GM18498 (cell line): ENCODE measurements around the gene CILP2.

Experiments used
- ATAC-seq: cut with Tn5 transposase; IDR thresholded peaks from one replicate; pipeline ENCODE4 v1.9.1; 2021; ENCODE audit warnings: mild to moderate bottlenecking, moderate library complexity; ENCODE audit not compliant: unreplicated experiment

The CILP2 gene

DNA sequence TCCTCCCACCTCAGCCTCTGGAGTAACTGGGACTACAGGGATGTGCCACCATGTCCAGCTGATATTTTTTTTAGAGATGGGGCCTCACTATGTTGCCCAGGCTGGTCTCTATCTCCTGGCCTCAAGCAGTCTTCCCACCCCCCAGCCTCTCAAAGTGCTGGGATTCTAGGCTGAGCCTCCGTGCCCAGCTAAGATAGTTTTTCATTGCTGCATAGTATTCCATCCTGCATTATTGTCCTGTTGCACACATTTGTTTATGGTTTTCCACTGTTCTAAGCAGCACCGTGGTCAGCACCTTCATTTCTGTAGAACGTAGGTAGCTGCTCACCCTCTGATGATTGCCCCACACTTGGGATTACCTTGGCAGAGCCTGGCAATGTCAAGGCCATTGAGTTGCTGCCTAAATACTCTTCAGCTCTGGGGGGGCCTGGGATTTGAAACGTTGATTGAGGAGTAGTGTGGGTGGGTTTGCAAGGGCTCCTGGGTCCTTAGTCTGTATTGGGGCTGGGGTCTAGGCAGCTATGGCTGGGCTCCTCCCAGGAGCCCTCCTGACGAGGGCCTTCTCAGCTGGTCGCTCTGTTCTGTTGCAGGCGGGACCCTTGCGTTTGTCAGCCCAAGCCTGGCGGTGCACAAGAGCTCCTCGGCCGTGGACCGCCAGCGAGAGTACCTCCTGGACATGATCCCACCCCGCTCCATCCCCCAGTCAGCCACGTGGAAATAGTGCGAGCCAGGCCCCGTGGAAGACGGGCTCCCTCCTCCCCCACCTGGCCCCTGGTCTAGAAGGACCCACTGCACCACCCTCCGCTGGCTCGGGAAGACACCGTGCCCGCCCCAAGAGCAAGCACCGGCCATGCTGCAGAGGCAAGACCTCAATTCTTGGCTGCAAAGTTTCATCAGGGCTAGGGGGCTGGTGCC, 33.1 kb upstream of the CILP2 start:
- no peak for ATAC-seq

DNA sequence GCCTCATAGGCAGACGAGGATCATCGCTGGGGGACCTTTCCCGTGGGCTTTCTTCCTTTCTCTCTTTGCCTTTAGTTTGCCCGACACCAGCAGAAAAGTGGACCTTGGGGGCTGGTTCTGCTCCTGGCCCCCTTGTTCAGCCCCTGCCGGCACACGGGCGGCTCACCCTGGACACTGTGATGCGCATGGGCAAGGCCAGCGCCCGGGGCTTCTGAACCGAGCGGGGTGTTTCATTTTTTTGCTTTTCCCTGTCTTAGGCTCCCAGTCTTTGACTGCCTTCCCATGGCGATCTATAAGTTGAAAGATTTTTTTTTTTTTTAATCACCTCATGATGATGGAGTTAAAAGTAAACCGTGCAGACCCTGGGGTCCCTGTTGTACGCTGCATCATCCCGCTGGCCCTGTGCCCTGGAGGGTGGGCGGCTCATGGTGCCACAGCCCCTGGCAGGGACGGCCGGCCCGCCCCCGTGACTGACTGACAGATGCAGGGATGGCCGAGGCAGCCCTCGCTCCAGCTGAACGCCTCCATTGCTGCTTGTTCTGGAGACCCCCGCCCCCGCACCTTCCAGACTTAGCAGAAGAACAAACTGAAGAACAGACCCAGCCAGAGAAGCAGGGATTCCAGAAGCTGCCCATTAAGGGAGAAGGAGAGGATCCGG, 32.3 kb upstream of the CILP2 start:
- ATAC-seq, result no peak

DNA sequence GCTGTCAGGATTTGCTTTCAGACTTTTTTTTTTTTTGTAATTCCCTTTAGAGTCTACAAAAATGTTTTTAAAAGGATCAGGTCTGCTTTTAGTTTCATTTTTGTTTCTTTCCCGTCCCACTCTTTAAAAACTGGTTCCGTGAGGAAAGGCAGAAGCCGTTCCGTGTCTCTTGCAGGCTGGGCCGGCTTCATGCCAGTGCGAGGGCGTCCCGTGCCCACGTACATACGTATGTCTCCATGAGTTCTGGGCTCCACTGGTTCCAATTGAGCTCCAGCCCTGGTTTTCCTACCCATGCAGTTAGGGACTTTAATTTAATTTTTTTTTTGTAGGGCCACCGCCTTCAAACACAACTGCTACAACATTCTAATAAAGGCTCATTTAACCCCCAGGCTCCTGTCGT, 31.5 kb upstream of the CILP2 start:
- no peak for ATAC-seq

DNA sequence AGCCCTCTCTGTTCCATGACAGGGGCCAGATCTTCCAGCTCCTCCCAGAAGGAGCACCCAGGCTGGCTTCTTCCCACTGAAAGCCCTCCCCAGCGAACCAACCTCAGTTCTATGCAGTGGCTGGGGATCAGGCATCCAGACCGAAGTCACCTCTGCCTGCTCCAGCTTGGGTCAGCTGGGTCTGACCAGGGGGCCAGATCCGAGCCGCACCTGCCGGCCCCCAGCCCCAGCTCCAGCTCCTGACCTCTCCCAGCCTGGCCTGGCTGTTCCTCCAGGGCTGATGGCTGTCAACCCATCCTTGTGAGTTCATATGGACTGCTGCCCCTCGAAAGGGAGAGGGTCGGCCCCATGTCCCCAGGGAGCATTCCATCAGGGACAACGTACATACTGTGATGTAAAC, 30.7 kb upstream of the CILP2 start:
- ATAC-seq, result no peak

DNA sequence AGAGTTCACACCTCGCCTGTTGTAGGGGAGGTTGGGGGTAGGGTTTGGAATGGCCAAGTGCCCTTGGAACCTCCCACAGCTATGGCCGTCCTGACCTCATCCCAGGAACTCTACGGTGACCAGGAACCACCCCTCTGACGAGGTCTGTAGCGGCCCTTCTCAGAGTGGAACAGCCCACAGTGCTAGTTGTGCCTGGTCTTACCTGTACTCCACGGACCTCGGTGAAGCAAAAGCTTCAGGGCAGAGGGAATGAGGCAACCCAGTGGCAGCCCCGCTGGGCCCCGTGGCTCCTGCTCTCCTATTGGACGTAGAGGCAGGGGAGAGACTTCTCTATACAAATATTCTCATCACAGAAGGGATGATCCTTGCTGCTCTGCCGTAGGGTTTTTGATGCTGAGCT, 29.8 kb upstream of the CILP2 start:
- ATAC-seq, result no peak

DNA sequence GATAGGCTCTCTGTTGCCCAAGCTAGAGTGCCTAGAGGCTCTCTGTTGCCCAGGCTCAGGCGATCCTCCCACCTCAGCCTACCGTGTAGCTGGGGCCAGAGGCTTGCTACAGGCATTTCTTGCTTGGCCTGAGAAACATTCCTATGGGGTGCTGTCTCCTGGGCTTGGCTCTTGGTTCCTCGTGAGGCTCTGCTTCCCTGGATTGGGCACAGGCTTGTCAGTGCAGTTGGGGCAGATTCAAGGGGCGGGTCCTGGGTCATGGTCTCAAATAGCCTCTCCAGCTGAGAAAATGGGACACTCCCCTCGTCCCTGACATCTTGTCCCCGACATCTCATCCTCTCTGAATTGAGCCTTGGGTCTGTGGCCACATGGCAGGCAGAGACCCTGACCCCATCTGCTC, 27.6 kb upstream of the CILP2 start:
- no peak for ATAC-seq

DNA sequence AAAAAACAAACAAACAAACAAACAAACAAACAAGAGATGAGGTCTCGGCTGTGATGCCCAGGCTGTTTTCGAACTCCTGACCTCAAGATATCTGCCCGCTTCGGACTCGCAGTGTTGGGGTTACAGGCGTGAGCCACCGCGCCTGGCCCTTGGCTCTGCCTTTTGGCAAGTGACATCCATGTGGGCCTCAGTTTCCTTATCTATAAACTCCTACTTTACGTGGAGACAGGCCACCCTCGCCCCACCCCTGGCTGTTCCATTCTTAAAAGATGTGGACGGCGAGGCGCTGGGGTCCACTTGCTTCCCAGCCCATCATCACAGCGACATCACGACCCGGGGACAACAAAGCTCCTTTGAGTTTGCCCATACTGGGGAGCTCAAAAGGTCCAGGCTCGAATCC, 24.4 kb upstream of the CILP2 start:
- ATAC-seq, result no peak

DNA sequence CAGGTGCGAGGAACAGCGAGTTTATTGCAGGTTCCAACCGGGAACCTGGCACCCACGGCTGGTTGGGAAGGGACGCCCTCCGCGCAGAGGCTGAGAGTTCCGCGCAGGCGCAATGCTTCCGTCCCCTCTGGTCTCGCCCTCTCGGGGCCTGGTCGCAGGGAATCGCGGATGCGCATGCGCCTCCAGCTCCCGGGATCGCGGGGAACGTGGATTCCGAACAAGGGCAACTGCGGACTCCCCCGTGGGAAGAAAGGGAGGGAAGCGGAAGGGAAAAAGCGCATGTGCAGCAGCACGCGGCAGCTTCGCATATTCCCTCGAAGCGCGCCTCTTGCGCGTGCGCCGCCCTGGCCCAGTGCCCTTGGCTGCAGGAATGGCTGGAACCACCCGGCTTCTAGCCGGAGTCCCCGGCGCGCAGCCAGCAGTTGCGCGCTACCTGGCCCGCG, 23.8 kb upstream of the CILP2 start:
- ATAC-seq, result no peak

DNA sequence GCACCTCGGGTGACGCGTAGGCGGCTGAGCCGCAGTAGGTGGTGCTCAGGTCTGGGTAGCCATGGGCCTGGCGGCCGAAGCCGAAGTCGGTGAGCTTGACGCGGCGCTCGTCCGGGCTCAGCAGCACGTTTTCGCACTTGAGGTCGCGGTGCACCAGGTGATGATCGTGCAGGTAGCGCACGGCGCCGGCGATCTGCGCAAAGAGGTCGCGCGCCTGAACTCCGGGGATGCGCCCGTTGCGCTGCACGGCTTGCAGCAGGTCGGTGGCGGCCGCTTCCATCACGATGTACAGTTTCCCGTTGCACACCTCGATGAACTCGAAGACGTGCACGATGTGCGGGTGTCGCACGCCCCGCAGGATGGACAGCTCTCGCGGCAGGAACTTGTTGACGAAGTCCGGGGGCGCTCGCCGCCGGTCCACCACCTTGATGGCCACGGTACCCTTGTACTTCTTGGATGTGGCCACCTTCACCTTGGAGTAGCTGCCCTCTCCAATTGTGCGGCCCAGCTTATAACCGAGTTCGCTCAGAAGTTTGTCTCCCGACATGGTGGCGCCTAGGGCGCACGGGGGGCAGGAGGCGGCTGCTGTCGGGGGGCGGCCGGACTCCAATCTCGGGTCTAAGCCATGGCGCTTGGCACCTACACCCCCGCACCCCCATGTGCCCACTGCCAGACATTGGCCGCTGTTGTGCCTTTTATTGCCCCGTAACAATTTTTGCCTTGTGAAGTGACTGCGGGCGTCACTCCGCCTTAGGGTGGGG, 23.0 kb upstream of the CILP2 start, which contains the start of gene TSSK6:
Gene TSSK6, minus strand, starts transcription at position 668 of the 761 bp plus-strand sequence. Its CDS starts 121 bp downstream, at position 547.
- no peak for ATAC-seq

DNA sequence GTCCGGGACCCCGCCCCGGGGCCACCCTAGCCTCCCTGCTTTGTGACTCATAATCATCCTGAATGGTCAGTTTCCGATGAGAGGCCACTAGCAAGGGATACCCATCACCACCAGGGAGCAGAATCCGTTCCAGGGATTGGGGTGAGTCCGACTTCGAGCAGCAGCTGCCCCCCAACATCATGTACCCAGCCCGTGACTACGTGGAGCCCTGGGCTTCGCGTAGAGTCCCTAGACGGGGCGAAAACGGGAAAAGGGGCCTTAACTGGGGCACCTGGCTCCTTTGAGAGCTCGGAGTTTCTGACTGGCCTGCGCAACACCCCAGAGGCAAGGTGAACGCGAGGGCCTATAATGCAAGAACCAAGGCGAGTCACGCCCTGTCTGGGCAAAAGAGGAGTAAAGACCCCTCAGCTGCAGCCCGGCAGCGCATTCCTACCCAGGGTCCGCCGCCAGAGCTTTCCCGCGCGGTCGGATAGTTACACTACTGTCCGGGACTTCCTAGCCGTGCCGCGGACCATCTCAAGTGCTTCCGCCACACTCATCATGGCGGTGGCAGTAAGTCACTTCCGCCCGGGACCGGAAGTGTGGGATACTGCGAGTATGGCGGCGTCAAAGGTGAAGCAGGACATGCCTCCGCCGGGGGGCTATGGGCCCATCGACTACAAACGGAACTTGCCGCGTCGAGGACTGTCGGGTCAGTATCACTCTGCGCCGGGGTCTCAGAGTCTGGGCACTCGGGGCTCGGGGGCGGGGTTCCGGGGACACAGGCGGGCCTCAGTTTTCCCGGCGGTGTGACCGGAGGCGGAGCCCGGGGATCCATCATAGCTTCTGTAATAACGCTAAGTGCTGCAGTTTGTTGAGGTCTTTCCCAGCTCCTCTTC, 22.2 kb upstream of the CILP2 start, which contains the start of gene NDUFA13:
Gene NDUFA13, plus strand, starts transcription at position 584 of the 878 bp plus-strand sequence. Its CDS starts 14 bp downstream, at position 598.
- ATAC-seq, result peak; percentile 88

DNA sequence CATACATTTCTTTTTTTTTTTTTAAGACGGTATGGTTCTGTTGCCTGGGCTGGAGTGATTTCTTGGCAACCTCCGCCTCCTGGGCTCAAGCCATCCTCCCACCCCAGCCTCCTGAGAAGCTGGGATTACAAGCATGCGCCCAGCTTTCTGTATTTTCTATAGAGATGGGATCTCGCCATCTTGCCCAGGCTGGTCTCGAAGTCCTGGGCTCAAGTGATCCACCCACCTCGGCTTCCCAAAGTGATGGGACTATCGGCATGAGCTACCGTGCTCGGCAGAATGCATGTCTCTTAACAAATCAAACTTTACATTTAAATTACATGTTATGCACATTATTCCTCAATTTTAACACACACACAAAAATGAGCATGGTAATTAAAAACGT, 20.8 kb upstream of the CILP2 start:
- no peak for ATAC-seq

DNA sequence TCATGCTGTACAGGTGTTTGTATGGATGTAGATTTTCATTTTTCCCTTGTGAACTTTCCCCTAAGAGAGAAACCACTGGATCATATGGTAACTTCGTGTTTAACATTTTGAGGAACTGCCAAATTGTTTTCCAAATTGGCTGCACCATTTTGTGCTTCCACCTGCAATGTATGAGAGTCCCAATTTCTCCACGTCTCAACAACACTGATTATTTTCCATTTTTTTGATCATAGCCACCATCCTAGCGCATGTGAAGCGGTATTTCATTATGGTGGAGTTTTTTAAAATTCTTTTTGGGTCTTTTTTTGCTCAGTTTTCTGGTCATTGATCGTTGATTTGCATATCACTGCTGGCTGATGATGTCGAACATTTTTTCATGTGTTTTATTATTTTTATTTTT, 17.1 kb upstream of the CILP2 start:
- no peak for ATAC-seq

DNA sequence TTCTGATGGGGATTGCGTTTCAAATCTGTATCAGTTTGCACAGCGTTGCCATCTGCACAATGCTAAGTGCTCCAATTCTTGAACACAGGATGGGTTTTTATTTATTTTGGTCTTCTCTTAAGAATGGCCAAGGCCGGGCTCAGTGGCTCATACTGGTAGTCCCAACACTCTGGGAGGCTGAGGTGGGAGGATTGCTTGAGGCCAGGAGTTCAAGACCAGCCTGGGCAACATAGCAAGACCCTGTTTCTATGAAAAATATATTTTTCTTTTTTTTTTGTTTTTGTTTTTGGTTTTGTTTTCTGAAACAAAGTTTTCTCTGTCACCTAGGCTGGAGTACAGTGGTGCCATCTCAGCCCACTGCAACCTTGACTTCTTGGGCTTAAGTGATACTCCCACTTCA, 14.9 kb upstream of the CILP2 start:
- ATAC-seq, result no peak

DNA sequence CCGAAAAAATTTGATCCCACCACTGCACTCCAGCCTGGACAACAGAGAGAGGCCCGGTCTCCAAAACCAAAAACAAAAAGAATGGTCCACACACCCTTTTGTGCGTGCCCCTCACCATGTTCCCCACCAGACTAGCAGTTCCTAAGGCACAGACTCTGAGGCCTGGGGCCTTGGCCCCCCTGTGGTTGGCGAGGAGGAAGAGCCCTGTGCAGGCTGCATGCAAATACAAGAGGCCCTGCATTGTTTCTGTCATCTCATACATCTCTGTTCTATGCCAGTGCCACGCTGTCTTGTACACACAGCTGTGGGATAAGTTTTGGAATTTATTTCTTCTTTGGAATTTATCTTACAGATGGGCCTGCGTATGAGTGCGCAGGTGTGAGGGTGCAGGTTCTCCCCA, 14.0 kb upstream of the CILP2 start:
- no peak for ATAC-seq

DNA sequence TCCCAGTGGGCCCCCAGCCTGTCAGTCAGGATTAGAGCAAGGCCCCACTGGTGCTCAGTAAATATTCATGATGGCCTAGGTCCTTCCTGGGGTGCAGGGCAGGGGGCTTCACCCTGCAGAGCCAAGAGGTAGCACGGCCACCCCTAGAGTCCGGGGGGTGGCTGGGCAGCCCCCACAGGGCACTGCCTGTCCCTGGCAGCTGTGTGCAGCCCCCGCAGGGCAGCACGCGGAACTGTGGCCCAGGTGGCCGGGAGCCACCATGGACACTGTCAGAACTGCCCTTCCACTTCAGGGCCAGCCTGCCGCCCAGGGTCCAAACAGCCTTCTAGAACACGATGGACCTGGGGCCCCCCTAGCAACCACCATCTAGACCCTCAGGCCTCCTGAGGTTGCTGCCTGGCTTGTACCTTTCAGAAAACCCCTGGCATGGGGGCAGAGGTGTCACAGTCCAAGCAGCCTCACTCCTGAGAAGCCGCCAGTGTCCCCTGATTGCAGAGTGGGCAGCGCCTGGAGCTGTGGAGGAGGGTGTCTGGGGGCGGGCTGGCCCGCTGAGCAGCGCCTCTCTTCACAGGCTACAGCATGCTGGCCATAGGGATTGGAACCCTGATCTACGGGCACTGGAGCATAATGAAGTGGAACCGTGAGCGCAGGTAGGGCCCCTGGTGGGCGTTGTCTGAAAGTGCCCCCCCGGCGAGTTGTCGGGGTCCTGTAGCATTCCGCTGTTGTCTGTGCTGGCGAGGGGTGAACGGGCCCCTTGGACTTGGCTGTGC, 12.3 kb upstream of the CILP2 start:
- ATAC-seq, result no peak

DNA sequence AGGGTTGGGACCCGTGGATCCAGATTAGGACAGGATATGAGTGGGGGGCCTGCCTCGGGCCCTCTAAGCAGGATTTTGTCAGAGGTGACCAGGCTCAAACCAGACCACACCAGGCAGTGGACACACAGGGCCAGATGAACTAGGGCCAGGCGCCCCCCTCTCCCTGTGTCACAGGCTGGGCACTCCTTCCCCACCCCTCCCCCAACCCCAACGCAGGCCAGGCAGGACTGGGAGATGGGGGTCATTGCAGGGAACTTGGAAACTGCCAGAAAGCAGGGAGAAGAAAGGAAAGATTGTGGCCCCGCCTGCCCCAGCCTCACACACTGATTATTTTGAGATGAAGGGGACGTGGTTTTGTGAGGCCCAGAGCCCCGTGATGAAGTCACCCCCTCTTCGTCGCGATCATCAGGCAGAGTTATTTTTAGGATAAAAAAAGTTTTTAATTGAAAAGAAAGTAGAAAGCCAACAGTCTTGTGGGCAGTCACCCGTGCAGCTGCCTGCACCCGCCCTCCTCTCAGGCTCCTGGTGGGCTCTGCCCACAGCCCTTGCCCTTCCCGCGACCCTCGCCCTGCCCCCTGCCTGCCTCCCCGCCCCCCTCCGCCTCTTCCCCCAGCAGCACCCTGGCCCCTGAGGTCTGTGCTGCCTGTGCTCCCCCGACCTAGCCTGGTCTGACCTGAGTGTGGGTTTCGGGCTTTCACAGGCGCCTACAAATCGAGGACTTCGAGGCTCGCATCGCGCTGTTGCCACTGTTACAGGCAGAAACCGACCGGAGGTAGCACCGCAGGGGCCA, 11.3 kb upstream of the CILP2 start:
- no peak for ATAC-seq

DNA sequence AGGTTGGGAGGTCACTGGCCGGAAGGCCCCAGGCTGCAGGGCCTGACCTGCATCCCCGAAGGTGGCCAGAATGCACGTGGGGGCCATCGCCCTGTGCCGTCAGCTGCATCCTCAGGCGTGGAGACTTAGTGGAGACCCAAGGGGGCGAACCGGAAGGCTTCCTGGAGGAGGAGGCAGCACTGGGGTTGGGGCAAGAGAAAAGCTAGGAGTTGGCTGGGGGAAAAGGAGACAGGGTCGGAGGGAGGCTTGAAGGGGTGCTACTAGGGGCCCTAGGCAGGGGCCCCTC, 10.8 kb upstream of the CILP2 start:
- ATAC-seq, result no peak

DNA sequence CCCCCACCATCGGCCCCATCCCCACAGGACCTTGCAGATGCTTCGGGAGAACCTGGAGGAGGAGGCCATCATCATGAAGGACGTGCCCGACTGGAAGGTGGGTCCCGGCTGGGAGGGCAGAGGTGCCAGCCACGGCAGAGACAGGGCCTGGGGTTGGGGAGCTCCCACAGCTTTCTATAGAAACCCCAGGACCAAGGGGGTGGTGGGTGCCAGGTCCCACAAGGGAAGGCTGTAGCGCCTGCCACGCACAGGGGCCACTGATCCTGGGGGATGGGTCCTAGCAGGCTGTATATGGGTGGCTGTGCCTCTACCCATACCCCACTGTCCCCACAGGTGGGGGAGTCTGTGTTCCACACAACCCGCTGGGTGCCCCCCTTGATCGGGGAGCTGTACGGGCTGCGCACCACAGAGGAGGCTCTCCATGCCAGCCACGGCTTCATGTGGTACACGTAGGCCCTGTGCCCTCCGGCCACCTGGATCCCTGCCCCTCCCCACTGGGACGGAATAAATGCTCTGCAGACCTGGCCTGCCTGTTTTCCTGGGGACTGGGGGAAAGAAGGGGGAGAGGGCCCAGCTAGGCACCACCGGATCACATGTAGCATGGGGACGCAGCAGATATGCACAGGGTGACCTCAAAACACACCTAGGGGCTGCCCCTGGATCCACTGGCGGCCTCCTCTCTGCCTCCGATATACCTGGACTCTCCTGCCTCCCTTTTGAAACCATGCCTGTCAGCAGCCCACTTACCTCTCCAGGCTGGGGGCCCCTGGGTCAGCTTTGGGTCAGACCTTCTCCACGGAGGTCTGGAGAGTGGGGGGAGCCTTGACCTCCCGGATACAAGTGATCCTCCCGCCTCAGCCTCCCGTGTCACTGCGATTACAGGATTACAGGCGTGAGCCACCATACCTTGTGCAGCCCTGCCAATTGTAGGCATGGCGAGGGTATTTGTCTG, 10.1 kb upstream of the CILP2 start:
- ATAC-seq, result no peak
